Liver (tissue), 9 donors: ENCODE measurements around the gene CCDC80. TPM values are rescaled to one million over a fixed set of nuclear protein-coding genes. Genes with fewer than 3 reads are reported as not detected.

Experiments
- DNase-seq: peaks from one replicate; pipeline ENCODE4 v3.0.0-alpha.2; 2017; ENCODE audit warnings: low spot score
- H3K27ac ChIP-seq, 2 donors: one replicate each; pipeline ENCODE4 v1.7.0; 2013; ENCODE audit warnings: inconsistent platforms in 2 of 2, low read length in 2 of 2, control low read depth in 1 of 2, low read depth in 1 of 2, mild to moderate bottlenecking in 1 of 2
- H3K27me3 ChIP-seq, 4 donors: one replicate each; pipeline versions ENCODE4 v1.6.1 to v1.7.0; 2013; ENCODE audit warnings: low read length in 3 of 4, inconsistent platforms in 1 of 4, mild to moderate bottlenecking in 1 of 4, moderate library complexity in 1 of 4; ENCODE audit not compliant: control insufficient read depth in 4 of 4, insufficient read depth in 4 of 4
- H3K36me3 ChIP-seq, 4 donors: one replicate each; pipeline versions ENCODE4 v1.6.1 to v1.7.0; 2013; ENCODE audit warnings: low read length in 3 of 4, mild to moderate bottlenecking in 3 of 4, low read depth in 1 of 4, moderate library complexity in 1 of 4; ENCODE audit not compliant: control insufficient read depth in 4 of 4, insufficient read depth in 3 of 4
- H3K4me1 ChIP-seq, 4 donors: one replicate each; pipeline versions ENCODE4 v1.6.1 to v1.7.0; 2013; ENCODE audit warnings: low read length in 3 of 4, mild to moderate bottlenecking in 3 of 4, moderate library complexity in 1 of 4; ENCODE audit not compliant: control insufficient read depth in 4 of 4, insufficient read depth in 4 of 4
- H3K4me3 ChIP-seq, 3 donors: one replicate each; pipeline versions ENCODE4 v1.6.1 to v1.7.0; 2013; ENCODE audit warnings: low read length in 3 of 3, control low read depth in 1 of 3, low read depth in 1 of 3, mild to moderate bottlenecking in 1 of 3
- H3K9ac ChIP-seq, 2 donors: one replicate each; pipeline ENCODE4 v1.7.0; 2013; ENCODE audit warnings: low read length in 2 of 2, mild to moderate bottlenecking in 2 of 2, moderate library complexity in 2 of 2, control low read depth in 1 of 2, low read depth in 1 of 2
- H3K9me3 ChIP-seq, 4 donors: one replicate each; pipeline versions ENCODE4 v1.6.1 to v1.7.0; 2013; ENCODE audit warnings: low read length in 3 of 4; ENCODE audit not compliant: control insufficient read depth in 4 of 4
- CTCF ChIP-seq: fragments of 150-350 bp; IDR thresholded peaks from 2 replicates; pipeline ENCODE4 v1.5.1; 2017; ENCODE audit warnings: improper control_type of control experiment, low read depth, low read length; ENCODE audit not compliant: missing input control
- EGR1 ChIP-seq, 2 donors: IDR thresholded peaks; 2 replicates each; pipeline ENCODE4 v1.6.1; 2016 to 2018; ENCODE audit warnings: antibody characterized with exemption in 2 of 2, low read depth in 2 of 2
- FOXA1 ChIP-seq: IDR thresholded peaks from 2 replicates; pipeline ENCODE4 v1.6.1; 2016; ENCODE audit warnings: antibody characterized with exemption
- GABPA ChIP-seq, 2 donors: IDR thresholded peaks in 1 of 2; conservative IDR thresholded peaks in 1 of 2; 2 replicates each; pipeline ENCODE4 v1.6.1; 2016; ENCODE audit warnings: antibody characterized with exemption in 2 of 2, mild to moderate bottlenecking in 1 of 2, moderate library complexity in 1 of 2
- HNF4A ChIP-seq, 2 donors: conservative IDR thresholded peaks; 2 replicates each; pipeline ENCODE4 v1.6.1; 2016; ENCODE audit warnings: antibody characterized with exemption in 2 of 2, mild to moderate bottlenecking in 2 of 2
- HNF4G ChIP-seq: IDR thresholded peaks from 2 replicates; pipeline ENCODE4 v1.6.1; 2016; ENCODE audit warnings: antibody characterized with exemption
- JUND ChIP-seq, 2 donors: IDR thresholded peaks; 2 replicates each; pipeline ENCODE4 v1.6.1; 2016; ENCODE audit warnings: antibody characterized with exemption in 2 of 2
- MAX ChIP-seq: IDR thresholded peaks from 2 replicates; pipeline ENCODE4 v1.6.1; 2016; ENCODE audit warnings: antibody characterized with exemption
- NR2F2 ChIP-seq: IDR thresholded peaks from 2 replicates; pipeline ENCODE4 v1.6.1; 2016; ENCODE audit warnings: antibody characterized with exemption
- RAD21 ChIP-seq, 2 donors: IDR thresholded peaks; 2 replicates each; pipeline ENCODE4 v1.6.1; 2016; ENCODE audit warnings: antibody characterized with exemption in 2 of 2, mild to moderate bottlenecking in 2 of 2
- REST ChIP-seq: IDR thresholded peaks from 2 replicates; pipeline ENCODE4 v1.6.1; 2016; ENCODE audit warnings: antibody characterized with exemption, mild to moderate bottlenecking
- RXRA ChIP-seq, 2 donors: IDR thresholded peaks; 2 replicates each; pipeline ENCODE4 v1.6.1; 2017 to 2018; ENCODE audit warnings: antibody characterized with exemption in 2 of 2, mild to moderate bottlenecking in 1 of 2
- SP1 ChIP-seq: IDR thresholded peaks from 2 replicates; pipeline ENCODE4 v1.6.1; 2018; ENCODE audit warnings: antibody characterized with exemption, mild to moderate bottlenecking
- TAF1 ChIP-seq: conservative IDR thresholded peaks from 2 replicates; pipeline ENCODE4 v1.6.1; 2016; ENCODE audit warnings: antibody characterized with exemption, mild to moderate bottlenecking
- YY1 ChIP-seq: IDR thresholded peaks from 2 replicates; pipeline ENCODE4 v1.6.1; 2016; ENCODE audit warnings: antibody characterized with exemption, mild to moderate bottlenecking
- ZBTB33 ChIP-seq: IDR thresholded peaks from 2 replicates; pipeline ENCODE4 v1.6.1; 2016; ENCODE audit warnings: antibody characterized with exemption
- WGBS: extraction: QIAGEN DNeasy Blood & Tissue Kit; methylation state at CpG from one replicate; pipeline ENCODE4 v1.1.7; 2013; 5-methylcytosine and 5-hydroxymethylcytosine counted together
- polyA plus RNA-seq, 2 donors: library from polyadenylated mRNA; stranded (reverse) in 1 of 2; unstranded in 1 of 2; fragments of 200-250 nt in 1 of 2; fragments of >200 nt in 1 of 2; fragmentation: Nextera tagmentation in 1 of 2; extraction: Ambion mirVana in 1 of 2; gene quantifications; one replicate each; pipeline versions ENCODE4 v1.2.1 to v1.2.3, GENCODE V29; 2013 to 2015
- total RNA-seq, 2 donors: library from RNA; depleted of rRNA; stranded (reverse); fragments of >200 nt; gene quantifications; one replicate each; pipeline ENCODE4 v1.2.3, GENCODE V29; 2014
- donor health status: healthy.
- donor health status: healthy.
- donor health status: healthy.
- donor health status: healthy.
- donor health status: healthy.

The CCDC80 gene
- total and polyA plus RNA-seq, 4 donors, result 0.17 to 2.1 (median 1.1) TPM

GRCh38 chr3:112597945-112598344 is 43.0 kb downstream of the CCDC80 start:
- DNase-seq, result no peak
- H3K27me3 ChIP-seq, result no peaks in the 10 kb centered on the region
- no peaks in the 10 kb centered on the region for H3K4me1 ChIP-seq
- H3K9ac ChIP-seq, result no peak overlapping the region
- WGBS, result 96% methylated on average over 2 of the region's 2 CpGs
- H3K36me3 ChIP-seq, result peaks cover 0 to 15% (median under 1%) of the 10 kb centered on the region in 4 donors
- TF ChIP-seq HNF4A (conservative IDR thresholded peaks at IDR 0.05), result no peak
- no peak for TF ChIP-seq JUND (IDR thresholded peaks at IDR 0.05)
- TF ChIP-seq GABPA (IDR thresholded peaks at IDR 0.05 in 1 of 2, conservative IDR thresholded peaks at IDR 0.05 in 1 of 2), result no peak
- no peak for TF ChIP-seq YY1
- no peak for TF ChIP-seq MAX
- TF ChIP-seq FOXA1, result no peak
- H3K27ac ChIP-seq, result no peak overlapping the region
- no peaks in the 10 kb centered on the region for H3K9me3 ChIP-seq
- no peak overlapping the region for H3K4me3 ChIP-seq

- no peak overlapping the region for H3K27ac ChIP-seq
- peaks cover 0 to 22% (median 2%) of the 10 kb centered on the region in 4 donors for H3K36me3 ChIP-seq
- no peaks in the 10 kb centered on the region for H3K27me3 ChIP-seq
- H3K4me1 ChIP-seq, result no peaks in the 10 kb centered on the region
- H3K9me3 ChIP-seq, result no peaks in the 10 kb centered on the region
- TF ChIP-seq HNF4G (no peak), MAX (no peak), RXRA (IDR thresholded peaks at IDR 0.05) (no peak)
- H3K4me3 ChIP-seq, result no peak overlapping the region
- H3K9ac ChIP-seq, result no peak overlapping the region
- WGBS, result 96% methylated on average over 2 of the region's 2 CpGs
- DNase-seq, result no peak
These were observed 46.1 kb downstream of the CCDC80 start for GRCh38 chr3:112594856-112595255.

GRCh38 chr3:112593258-112593657 is 47.7 kb downstream of the CCDC80 start:
- Histone ChIP-seq H3K27me3 (no peaks in the 10 kb centered on the region), H3K27ac (no peak overlapping the region), H3K36me3 (peaks cover 0 to 22% (median 2%) of the 10 kb centered on the region in 4 donors), H3K4me3 (no peak overlapping the region), H3K9ac (no peak overlapping the region), H3K4me1 (no peaks in the 10 kb centered on the region), H3K9me3 (no peaks in the 10 kb centered on the region)
- TF ChIP-seq NR2F2, result no peak
- TF ChIP-seq RXRA (IDR thresholded peaks at IDR 0.05), result no peak
- TF ChIP-seq MAX, result no peak
- TF ChIP-seq CTCF, result no peak
- TF ChIP-seq YY1, result no peak
- TF ChIP-seq EGR1 (IDR thresholded peaks at IDR 0.05; ENCODE audit: low read depth in 2 of 2), result no peak
- TF ChIP-seq SP1, result no peak
- no peak for TF ChIP-seq HNF4G
- no peak for TF ChIP-seq REST
- TF ChIP-seq RAD21 (IDR thresholded peaks at IDR 0.05), result no peak
- TF ChIP-seq JUND (IDR thresholded peaks at IDR 0.05), result no peak
- TF ChIP-seq TAF1, result no peak
- no peak for TF ChIP-seq ZBTB33
- no peak for DNase-seq
